Suppressor macrophage treated with lipopolysaccharide for 4 hours (primary cell): ENCODE data around the gene MTF2.
"Not testable (repeated sequence)": the region's sequence is repeated elsewhere in the genome, so short reads cannot be mapped to it uniquely, and the experiment has no call there.

Experiments used
- DNase-seq: peaks from one replicate; pipeline ENCODE4 v3.0.0-alpha.2; 2020

The MTF2 gene

GRCh38 chr1:93148001-93148400 lies 68.9 kb downstream of the MTF2 start:
- no peak for DNase-seq

- no peak for DNase-seq
Measured at GRCh38 chr1:93150729-93151128, 71.6 kb downstream of the MTF2 start.

- no peak for DNase-seq
Measured at GRCh38 chr1:93151474-93151873, 72.4 kb downstream of the MTF2 start.

GRCh38 chr1:93152835-93153234 lies 73.8 kb downstream of the MTF2 start:
- DNase-seq = no peak

GRCh38 chr1:93154898-93155297 lies 75.8 kb downstream of the MTF2 start:
- no peak for DNase-seq

GRCh38 chr1:93155335-93155734 lies 76.3 kb downstream of the MTF2 start:
- DNase-seq = no peak

- DNase-seq = no peak
Measured at GRCh38 chr1:93159337-93159736, 80.3 kb downstream of the MTF2 start.

GRCh38 chr1:93163314-93163713 lies 84.2 kb downstream of the MTF2 start:
- not testable (repeated sequence) for DNase-seq

GRCh38 chr1:93164816-93165215 lies 85.7 kb downstream of the MTF2 start:
- DNase-seq = peak; percentile 25

- not testable (repeated sequence) for DNase-seq
Measured at GRCh38 chr1:93165895-93166294, 86.8 kb downstream of the MTF2 start.

- DNase-seq = no peak
Measured at GRCh38 chr1:93167006-93167405, 87.9 kb downstream of the MTF2 start.

- DNase-seq = not testable (repeated sequence)
Measured at GRCh38 chr1:93170141-93170678, 91.1 kb downstream of the MTF2 start.

GRCh38 chr1:93171549-93172034 lies 92.5 kb downstream of the MTF2 start:
- no peak for DNase-seq

GRCh38 chr1:93172778-93173177 lies 93.7 kb downstream of the MTF2 start:
- no peak for DNase-seq

- DNase-seq = not testable (repeated sequence)
Measured at GRCh38 chr1:93174638-93175037, 95.6 kb downstream of the MTF2 start.

- no peak for DNase-seq
Measured at GRCh38 chr1:93177991-93178390, 98.9 kb downstream of the MTF2 start.

GRCh38 chr1:93178418-93178817 lies 99.3 kb downstream of the MTF2 start:
- no peak for DNase-seq

GRCh38 chr1:93179886-93180722 lies 101.0 kb downstream of the MTF2 start, which contains the start of gene TMED5:
Gene TMED5 (minus strand): TSS chr1:93180413. CDS start chr1:93180242, 171 bp downstream.
- peak; percentile 99 for DNase-seq

- DNase-seq = peak; percentile 68
Measured at GRCh38 chr1:93180723-93181613, 101.9 kb downstream of the MTF2 start, which contains the start of gene CCDC18. Gene CCDC18 (plus strand): TSS chr1:93180724. CDS start chr1:93183362, 2,638 bp downstream.

GRCh38 chr1:93186667-93187066 lies 107.6 kb downstream of the MTF2 start:
- no peak for DNase-seq
